Heart left ventricle (tissue), 13 donors: Measurements from ENCODE around the gene RASEF.

Experiments
- POLR2A ChIP-seq, 2 donors: fragments of 450-650 bp; IDR thresholded peaks; one replicate each; pipeline ENCODE4 v1.6.1; 2017; ENCODE audit warnings: antibody characterized with exemption in 2 of 2, mild to moderate bottlenecking in 2 of 2, moderate library complexity in 2 of 2
- TF ChIP-seq, protein P1 (sequence below), 12 donors: fragments of 200-600 bp; sonication (generic) in 4 of 12; IDR thresholded peaks; one replicate each; pipeline versions ENCODE4 v1.5.0 to v1.8.0; 2018 to 2022; ENCODE audit warnings: antibody characterized with exemption in 12 of 12, mild to moderate bottlenecking in 5 of 12
- donor health status: ischemic (EF 13 %, LVEDD 7.1; RV severe dilation, severe dysfunction).
- donor health status: DM: no; HTN: yes; CAD: no.
- donor health status: DM: no; HTN: no; CAD: no.
- donor health status: ischemic (EF 25% LVEDD 6.9; RV normal size, moderate dysfunction).
- donor health status: ischemic (EF 25% LVEDD 5.7; RV mildly dilated, moderate dysfunction).
- donor health status: ischemic (EF 35%, LVEDD 5.7; RV mildly dilated, moderate dysfunction).
- donor health status: nonischemic (EF 11% LVEDD 7.7; RV severe dilation, severe dysfunction).
- donor health status: DM: yes; HTN: yes; CAD: no.
- donor health status: PGD.
- donor health status: ischemic (EF 29% LVEDD 5.4; RV normal size, mild dysfunction).
- donor health status: nonischemic (EF 23%, LVEDD 6.1; RV moderate dilation, normal function).

DNA sequence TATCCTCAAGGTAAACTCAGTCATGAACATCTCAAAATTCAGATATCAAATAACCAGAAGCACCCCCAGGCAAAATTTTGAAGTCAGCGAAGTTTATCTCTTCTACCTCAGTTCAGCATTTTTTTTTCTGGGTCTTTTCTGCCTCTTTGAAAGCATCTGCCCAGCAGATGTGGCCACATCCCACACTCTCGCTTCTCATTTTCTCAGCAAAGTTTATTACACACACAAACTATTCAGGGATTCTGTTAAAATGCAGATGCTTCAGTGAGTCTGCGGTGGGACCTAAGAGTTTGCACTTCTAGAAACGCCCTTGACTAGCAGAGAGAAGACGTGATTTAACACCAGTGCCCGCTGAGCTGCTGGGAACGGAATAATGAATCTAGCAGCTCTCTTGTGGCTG is 19.3 kb downstream of the RASEF start:
- TF ChIP-seq, protein P1, sequence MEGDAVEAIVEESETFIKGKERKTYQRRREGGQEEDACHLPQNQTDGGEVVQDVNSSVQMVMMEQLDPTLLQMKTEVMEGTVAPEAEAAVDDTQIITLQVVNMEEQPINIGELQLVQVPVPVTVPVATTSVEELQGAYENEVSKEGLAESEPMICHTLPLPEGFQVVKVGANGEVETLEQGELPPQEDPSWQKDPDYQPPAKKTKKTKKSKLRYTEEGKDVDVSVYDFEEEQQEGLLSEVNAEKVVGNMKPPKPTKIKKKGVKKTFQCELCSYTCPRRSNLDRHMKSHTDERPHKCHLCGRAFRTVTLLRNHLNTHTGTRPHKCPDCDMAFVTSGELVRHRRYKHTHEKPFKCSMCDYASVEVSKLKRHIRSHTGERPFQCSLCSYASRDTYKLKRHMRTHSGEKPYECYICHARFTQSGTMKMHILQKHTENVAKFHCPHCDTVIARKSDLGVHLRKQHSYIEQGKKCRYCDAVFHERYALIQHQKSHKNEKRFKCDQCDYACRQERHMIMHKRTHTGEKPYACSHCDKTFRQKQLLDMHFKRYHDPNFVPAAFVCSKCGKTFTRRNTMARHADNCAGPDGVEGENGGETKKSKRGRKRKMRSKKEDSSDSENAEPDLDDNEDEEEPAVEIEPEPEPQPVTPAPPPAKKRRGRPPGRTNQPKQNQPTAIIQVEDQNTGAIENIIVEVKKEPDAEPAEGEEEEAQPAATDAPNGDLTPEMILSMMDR (IDR thresholded peaks at IDR 0.05) = no peak
- no peak for TF ChIP-seq POLR2A (IDR thresholded peaks at IDR 0.05)
